ENCODE measurements around the gene BIRC7. TPM values are rescaled to one million over a fixed set of nuclear protein-coding genes. Genes with fewer than 3 reads are reported as not detected.
"Not testable (repeated sequence)": the region's sequence is repeated elsewhere in the genome, so short reads cannot be mapped to it uniquely, and the experiment has no call there.

BIRC7 gene
- polyA plus RNA-seq, 4 donors: 0.38 to 2.8 (median 0.82) TPM

- no peak for DNase-seq (ENCODE audit: low read depth in 4 of 4, low spot score in 3 of 4)
Observed at GRCh38 chr20:63206878-63207277, 28.8 kb upstream of the BIRC7 start.

GRCh38 chr20:63208346-63208909, 27.3 kb upstream of the BIRC7 start:
- DNase-seq (ENCODE audit: low read depth in 4 of 4, low spot score in 3 of 4): no peak

- no peak for DNase-seq (ENCODE audit: low read depth in 4 of 4, low spot score in 3 of 4)
Observed at GRCh38 chr20:63210011-63210605, 25.6 kb upstream of the BIRC7 start.

- no peak for DNase-seq (ENCODE audit: low read depth in 4 of 4, low spot score in 3 of 4)
Observed at GRCh38 chr20:63212393-63212730, 23.3 kb upstream of the BIRC7 start.

GRCh38 chr20:63212792-63213191, 22.9 kb upstream of the BIRC7 start:
- no peak for DNase-seq (ENCODE audit: low read depth in 4 of 4, low spot score in 3 of 4)

GRCh38 chr20:63214514-63214913, 21.2 kb upstream of the BIRC7 start:
- DNase-seq (ENCODE audit: low read depth in 4 of 4, low spot score in 3 of 4): no peak

- DNase-seq (ENCODE audit: low read depth in 4 of 4, low spot score in 3 of 4): no peak
Observed at GRCh38 chr20:63215101-63216040, 20.3 kb upstream of the BIRC7 start.

- DNase-seq (ENCODE audit: low read depth in 4 of 4, low spot score in 3 of 4): peak; percentile 80 to 91 (median 90)
Observed at GRCh38 chr20:63216041-63216848, 19.5 kb upstream of the BIRC7 start, which contains the start of gene YTHDF1. YTHDF1 (minus strand) TSS chr20:63216131; CDS start chr20:63215892, 239 bp downstream.

- no peak for DNase-seq (ENCODE audit: low read depth in 4 of 4, low spot score in 3 of 4)
Observed at GRCh38 chr20:63216849-63217471, 18.7 kb upstream of the BIRC7 start.

- DNase-seq (ENCODE audit: low read depth in 4 of 4, low spot score in 3 of 4): no peak
Observed at GRCh38 chr20:63217706-63218105, 18.0 kb upstream of the BIRC7 start.

- no peak for DNase-seq (ENCODE audit: low read depth in 4 of 4, low spot score in 3 of 4)
Observed at GRCh38 chr20:63218701-63219446, 16.8 kb upstream of the BIRC7 start.

GRCh38 chr20:63219447-63219821, 16.3 kb upstream of the BIRC7 start:
- no peak for DNase-seq (ENCODE audit: low read depth in 4 of 4, low spot score in 3 of 4)

GRCh38 chr20:63219866-63220521, 15.7 kb upstream of the BIRC7 start:
- DNase-seq (ENCODE audit: low read depth in 4 of 4, low spot score in 3 of 4): no peak

GRCh38 chr20:63220696-63221399, 14.9 kb upstream of the BIRC7 start:
- DNase-seq (ENCODE audit: low read depth in 4 of 4, low spot score in 3 of 4): no peak

GRCh38 chr20:63221400-63222053, 14.2 kb upstream of the BIRC7 start:
- not testable (repeated sequence) for DNase-seq (ENCODE audit: low read depth in 4 of 4, low spot score in 3 of 4)

- no peak for DNase-seq (ENCODE audit: low read depth in 4 of 4, low spot score in 3 of 4)
Observed at GRCh38 chr20:63222541-63222940, 13.2 kb upstream of the BIRC7 start.

GRCh38 chr20:63223121-63223825, 12.4 kb upstream of the BIRC7 start:
- no peak for DNase-seq (ENCODE audit: low read depth in 4 of 4, low spot score in 3 of 4)

All from left renal pelvis (tissue), 4 donors.